BLaER1 (cell line): ENCODE data around the gene DENND1B.

Source experiments
- H3K27ac ChIP-seq: shearing (Covaris generic); formaldehyde crosslinking; 2 replicates; pipeline ENCODE4 v1.8.1; 2022
- H3K27me3 ChIP-seq: shearing (Covaris generic); formaldehyde crosslinking; 2 replicates; pipeline ENCODE4 v1.8.1; 2022
- H3K36me3 ChIP-seq: shearing (Covaris generic); formaldehyde crosslinking; 2 replicates; pipeline ENCODE4 v1.8.1; 2022
- H3K4me1 ChIP-seq: shearing (Covaris generic); formaldehyde crosslinking; 2 replicates; pipeline ENCODE4 v1.8.1; 2022
- H3K4me2 ChIP-seq: shearing (Covaris generic); formaldehyde crosslinking; 2 replicates; pipeline ENCODE4 v1.8.1; 2022
- H3K4me3 ChIP-seq: shearing (Covaris generic); formaldehyde crosslinking; 2 replicates; pipeline ENCODE4 v1.8.1; 2022
- H3K9ac ChIP-seq: shearing (Covaris generic); formaldehyde crosslinking; 2 replicates; pipeline ENCODE4 v1.8.1; 2022
- H3K9me3 ChIP-seq: shearing (Covaris generic); formaldehyde crosslinking; 2 replicates; pipeline ENCODE4 v1.8.1; 2022
- H4K20me1 ChIP-seq: shearing (Covaris generic); formaldehyde crosslinking; 2 replicates; pipeline ENCODE4 v1.8.1; 2022
- Cebpa-rat ChIP-seq: shearing (Covaris generic); IDR thresholded peaks from 2 replicates; pipeline ENCODE4 v1.8.1; 2022

Gene DENND1B

DNA sequence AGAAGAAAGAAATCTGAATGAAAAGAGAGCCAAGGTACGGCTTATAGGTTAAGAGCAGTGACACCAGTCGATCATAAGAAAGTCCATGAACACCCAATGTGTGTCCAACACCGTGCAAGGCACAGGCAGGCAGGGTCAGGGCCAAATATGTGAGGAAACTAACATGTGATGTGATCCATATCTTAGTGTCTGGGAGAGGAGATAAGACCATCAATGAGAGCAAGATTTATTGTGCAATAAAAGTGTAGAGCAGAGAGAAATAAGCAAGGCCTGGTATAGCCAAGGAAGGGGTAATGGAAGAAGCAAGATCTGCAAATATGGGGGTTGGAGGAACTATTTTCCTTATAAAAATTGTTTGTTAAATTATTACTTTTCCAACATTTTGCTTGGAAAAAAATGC lies 308.5 kb downstream of the DENND1B start:
- Histone ChIP-seq H3K4me1 (peaks cover 35% of the 10 kb centered on the region), H3K9me3 (no peaks in the 10 kb centered on the region), H3K9ac (no peak overlapping the region), H3K27ac (no peak overlapping the region), H3K36me3 (no peaks in the 10 kb centered on the region), H3K4me3 (no peak overlapping the region), H4K20me1 (no peaks in the 10 kb centered on the region), H3K4me2 (no peak overlapping the region), H3K27me3 (no peaks in the 10 kb centered on the region)
- TF ChIP-seq Cebpa-rat = no peak

DNA sequence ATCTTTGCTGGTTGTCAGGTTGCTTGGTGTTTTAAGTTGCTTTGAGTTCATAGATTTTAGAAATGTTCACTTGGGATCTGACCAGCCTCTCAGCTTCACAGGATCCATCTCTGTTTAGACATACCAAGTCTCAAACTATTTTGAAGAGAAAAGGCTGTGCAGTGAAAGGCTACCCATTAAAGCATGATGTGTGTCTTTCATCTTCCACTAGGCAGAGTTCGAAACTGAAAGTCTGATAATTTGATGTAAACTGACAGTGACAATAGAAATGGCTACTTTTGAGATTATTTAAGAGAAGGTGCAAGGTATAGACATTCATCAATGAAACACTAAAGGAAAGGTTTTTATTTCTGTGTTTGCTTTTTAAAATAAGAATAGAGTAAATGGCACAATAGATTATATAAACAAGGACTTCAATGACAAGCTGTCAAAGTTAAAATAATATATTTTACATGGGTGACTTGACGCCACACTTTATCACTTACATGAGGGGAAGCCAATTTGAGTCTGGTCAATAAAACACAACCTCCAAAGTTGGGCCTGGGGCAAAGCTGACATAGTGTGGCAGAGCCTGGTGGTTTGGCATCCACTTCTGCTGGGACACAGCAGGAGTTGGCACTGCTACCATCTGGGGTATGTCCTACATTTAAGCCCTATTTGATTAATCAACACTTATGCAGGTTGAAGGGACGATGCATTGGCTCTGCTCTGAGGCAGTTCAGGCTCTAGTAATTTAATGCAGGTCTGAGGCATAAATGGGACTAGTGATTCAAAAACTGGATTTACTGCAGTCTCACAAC lies 309.6 kb downstream of the DENND1B start:
- no peaks in the 10 kb centered on the region for H3K9me3 ChIP-seq
- no peak overlapping the region for H3K9ac ChIP-seq
- no peak for TF ChIP-seq Cebpa-rat
- H4K20me1 ChIP-seq = no peaks in the 10 kb centered on the region
- no peaks in the 10 kb centered on the region for H3K36me3 ChIP-seq
- H3K4me2 ChIP-seq = no peak overlapping the region
- H3K4me1 ChIP-seq = peaks cover 31% of the 10 kb centered on the region
- H3K27ac ChIP-seq = no peak overlapping the region
- no peaks in the 10 kb centered on the region for H3K27me3 ChIP-seq
- H3K4me3 ChIP-seq = no peak overlapping the region

DNA sequence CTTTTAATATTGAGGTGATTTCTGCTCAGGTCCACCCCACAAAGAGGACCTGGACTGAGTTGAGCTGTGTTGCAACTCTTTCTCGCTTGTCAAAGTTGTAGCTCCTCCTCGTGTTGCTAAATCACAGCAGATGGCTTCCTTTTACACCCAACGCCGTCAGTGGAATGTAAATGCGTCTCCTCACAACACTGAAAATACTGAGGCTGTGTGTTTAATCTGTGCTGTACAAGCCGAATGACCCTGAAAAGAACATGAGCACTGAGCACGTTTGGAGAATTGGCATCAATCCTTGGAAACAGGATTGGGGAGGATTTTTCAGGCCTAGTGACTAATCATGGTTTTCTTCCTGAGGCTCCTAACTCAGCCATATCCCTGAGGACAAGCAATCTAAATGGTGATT lies 311.2 kb downstream of the DENND1B start:
- Histone ChIP-seq H3K9me3 (no peaks in the 10 kb centered on the region), H3K36me3 (no peaks in the 10 kb centered on the region), H3K27ac (no peak overlapping the region), H3K9ac (no peak overlapping the region), H3K4me1 (peaks cover 14% of the 10 kb centered on the region), H3K27me3 (no peaks in the 10 kb centered on the region), H3K4me3 (no peak overlapping the region), H3K4me2 (no peak overlapping the region), H4K20me1 (no peaks in the 10 kb centered on the region)
- TF ChIP-seq Cebpa-rat = no peak

DNA sequence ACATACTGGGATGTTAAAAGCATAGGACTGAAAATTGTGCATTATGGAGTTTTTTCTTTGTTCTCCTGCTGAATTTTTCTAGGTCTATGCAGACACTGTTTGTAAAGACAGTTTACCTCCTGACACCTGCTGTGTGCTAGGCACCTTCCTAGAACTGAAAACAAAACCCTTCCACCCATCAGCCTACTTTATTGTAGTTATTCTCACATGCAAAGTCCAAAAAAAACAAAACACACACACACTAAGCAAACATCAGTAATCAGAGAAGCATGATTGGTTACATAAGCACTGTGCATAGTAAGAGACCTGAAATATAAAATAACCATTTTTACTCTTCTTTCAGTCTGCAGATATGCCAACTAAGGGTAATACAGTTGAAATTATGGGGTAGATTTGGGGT lies 312.1 kb downstream of the DENND1B start:
- no peak for TF ChIP-seq Cebpa-rat
- H3K27ac ChIP-seq = no peak overlapping the region
- H4K20me1 ChIP-seq = no peaks in the 10 kb centered on the region
- H3K9me3 ChIP-seq = no peaks in the 10 kb centered on the region
- no peaks in the 10 kb centered on the region for H3K27me3 ChIP-seq
- H3K4me3 ChIP-seq = no peak overlapping the region
- no peak overlapping the region for H3K9ac ChIP-seq
- H3K36me3 ChIP-seq = no peaks in the 10 kb centered on the region
- peaks cover 5% of the 10 kb centered on the region; the same call in 1 of the 2 replicates for H3K4me1 ChIP-seq
- H3K4me2 ChIP-seq = no peak overlapping the region

DNA sequence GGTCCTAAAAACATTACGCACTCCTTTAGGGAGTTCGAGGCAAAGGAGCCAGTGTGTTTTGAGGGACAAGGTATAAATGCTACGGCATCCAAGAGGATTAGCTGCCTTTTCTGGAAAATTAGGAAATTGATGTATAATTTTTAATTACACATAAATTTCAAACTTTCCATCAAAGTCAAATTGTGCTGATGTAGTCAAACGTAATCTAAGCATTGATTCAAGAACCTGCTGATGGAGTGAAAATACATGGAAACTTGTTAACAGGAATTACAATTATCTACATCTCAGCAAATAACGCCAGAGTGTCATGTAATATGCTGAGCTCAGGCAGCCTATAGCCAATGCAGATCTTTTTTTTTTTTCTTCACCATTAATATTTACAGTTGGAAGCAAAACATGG lies 312.7 kb downstream of the DENND1B start:
- H3K27me3 ChIP-seq = no peaks in the 10 kb centered on the region
- no peaks in the 10 kb centered on the region; the same call in 1 of the 2 replicates for H3K4me1 ChIP-seq
- H3K9me3 ChIP-seq = no peaks in the 10 kb centered on the region
- no peaks in the 10 kb centered on the region for H3K36me3 ChIP-seq
- H4K20me1 ChIP-seq = no peaks in the 10 kb centered on the region
- no peak overlapping the region for H3K27ac ChIP-seq
- no peak overlapping the region for H3K9ac ChIP-seq
- H3K4me3 ChIP-seq = no peak overlapping the region
- no peak overlapping the region for H3K4me2 ChIP-seq
- TF ChIP-seq Cebpa-rat = no peak
